GM19035 (cell line): ENCODE results near the gene SGO1.

ENCODE experiments used
- ATAC-seq: cut with Tn5 transposase; IDR thresholded peaks from one replicate; pipeline ENCODE4 v1.9.1; 2021; ENCODE audit not compliant: unreplicated experiment

SGO1 gene

GRCh38 chr3:20160230-20160629, 25.8 kb downstream of the SGO1 start:
- no peak for ATAC-seq

- no peak for ATAC-seq
Measured at GRCh38 chr3:20154928-20155327, 31.1 kb downstream of the SGO1 start.

GRCh38 chr3:20154078-20154477, 31.9 kb downstream of the SGO1 start:
- ATAC-seq: no peak

GRCh38 chr3:20148466-20148865, 37.5 kb downstream of the SGO1 start:
- ATAC-seq: no peak

- ATAC-seq: no peak
Measured at GRCh38 chr3:20147361-20147760, 38.6 kb downstream of the SGO1 start.

- no peak for ATAC-seq
Measured at GRCh38 chr3:20146301-20146700, 39.7 kb downstream of the SGO1 start.

- ATAC-seq: no peak
Measured at GRCh38 chr3:20145874-20146273, 40.1 kb downstream of the SGO1 start.

GRCh38 chr3:20143519-20143918, 42.5 kb downstream of the SGO1 start:
- no peak for ATAC-seq

GRCh38 chr3:20142517-20142916, 43.5 kb downstream of the SGO1 start:
- ATAC-seq: no peak

GRCh38 chr3:20141851-20142250, 44.2 kb downstream of the SGO1 start:
- no peak for ATAC-seq

GRCh38 chr3:20141316-20141715, 44.7 kb downstream of the SGO1 start:
- no peak for ATAC-seq

- ATAC-seq: no peak
Measured at GRCh38 chr3:20140881-20141280, 45.1 kb downstream of the SGO1 start.

GRCh38 chr3:20137647-20138046, 48.4 kb downstream of the SGO1 start:
- ATAC-seq: no peak

GRCh38 chr3:20136231-20136630, 49.8 kb downstream of the SGO1 start:
- no peak for ATAC-seq

- ATAC-seq: no peak
Measured at GRCh38 chr3:20130106-20130505, 55.9 kb downstream of the SGO1 start.

- no peak for ATAC-seq
Measured at GRCh38 chr3:20128358-20128757, 57.6 kb downstream of the SGO1 start.

GRCh38 chr3:20125897-20126296, 60.1 kb downstream of the SGO1 start:
- ATAC-seq: peak; percentile 99

- ATAC-seq: no peak
Measured at GRCh38 chr3:20125289-20125688, 60.7 kb downstream of the SGO1 start.

GRCh38 chr3:20123131-20123652, 62.8 kb downstream of the SGO1 start:
- no peak for ATAC-seq

- no peak for ATAC-seq
Measured at GRCh38 chr3:20121088-20121487, 64.9 kb downstream of the SGO1 start.
